ENCODE data around the gene PTGES.
"Not testable (repeated sequence)": the region's sequence is repeated elsewhere in the genome, so short reads cannot be mapped to it uniquely, and the experiment has no call there.

Gene PTGES

GRCh38 chr9:129769669-129770068 is 16.8 kb upstream of the PTGES start:
- no peak for DNase-seq

GRCh38 chr9:129768486-129768885 is 15.6 kb upstream of the PTGES start:
- DNase-seq, result no peak

DNA sequence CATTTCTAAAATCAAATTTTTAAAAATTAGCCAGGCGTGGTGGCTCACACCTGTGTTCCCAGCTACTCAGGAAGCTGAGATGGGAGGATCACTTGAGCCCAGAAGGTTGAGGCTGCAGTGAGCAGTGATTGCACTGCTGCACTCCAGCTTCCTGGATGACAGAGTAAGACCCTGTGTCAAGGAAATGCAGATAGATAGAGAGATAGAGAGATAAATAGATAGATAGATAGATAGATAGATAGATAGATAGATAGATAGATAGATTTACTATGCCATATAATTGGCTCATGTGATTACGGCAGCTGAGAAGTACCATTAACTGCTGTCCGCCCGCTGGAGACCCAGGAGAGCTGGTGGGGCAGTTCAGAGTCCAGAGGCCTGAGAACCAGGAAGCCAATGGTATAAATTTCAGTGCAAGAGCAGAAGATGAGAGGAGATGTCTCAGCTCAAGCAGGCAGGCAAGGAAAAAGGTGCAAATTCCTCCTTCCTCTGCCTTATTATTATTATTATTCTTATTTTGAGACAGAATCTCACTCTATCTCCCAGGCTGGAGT is 13.0 kb upstream of the PTGES start:
- no peak for DNase-seq

DNA sequence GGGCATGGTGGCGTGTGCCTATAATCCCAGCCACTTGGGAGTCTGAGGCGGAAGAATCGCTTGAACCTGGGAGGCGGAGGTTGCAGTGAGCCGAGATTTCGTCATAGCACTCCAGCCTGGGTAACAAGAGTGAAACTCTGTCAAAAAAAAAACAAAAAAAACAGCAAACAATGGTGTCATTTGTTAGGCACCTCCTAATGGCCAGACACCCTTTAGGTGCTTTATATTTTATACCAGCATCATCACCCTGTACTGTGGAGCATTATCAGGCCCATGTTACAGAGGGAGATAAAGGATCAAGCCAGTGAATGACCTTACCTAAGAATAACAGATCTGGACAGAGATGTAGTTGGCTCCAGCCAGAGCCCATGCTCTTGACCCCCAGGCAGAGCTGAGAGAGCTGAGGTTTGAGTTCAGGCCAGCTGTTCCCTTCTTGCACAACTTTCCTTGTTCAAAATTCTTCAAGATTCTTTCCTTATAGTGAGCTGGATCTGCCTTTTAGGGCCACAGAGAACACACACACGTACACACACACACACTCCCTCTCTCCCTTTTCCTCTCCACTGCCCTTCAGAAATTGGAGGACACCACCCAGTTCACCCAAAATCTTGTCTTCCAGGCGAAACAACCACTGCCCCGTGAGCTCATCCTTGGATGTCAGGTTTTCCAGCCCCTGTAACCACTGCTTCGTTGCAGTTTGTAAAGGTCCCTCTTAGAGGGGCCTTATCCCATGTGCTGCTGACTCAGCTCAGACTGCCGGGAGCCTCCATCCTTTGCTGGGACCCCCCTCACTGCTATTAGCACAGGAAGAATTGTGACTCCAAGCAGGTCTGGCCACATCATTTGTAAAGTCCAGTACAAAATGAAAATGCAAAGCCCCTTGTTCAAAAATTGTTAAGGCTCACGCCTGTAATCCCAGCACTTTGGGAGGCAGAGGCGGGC is 10.4 kb upstream of the PTGES start:
- DNase-seq, result no peak

- peak; percentile 31 for DNase-seq
Observed at GRCh38 chr9:129762370-129762984, 9.6 kb upstream of the PTGES start.

- no peak for DNase-seq
Observed at GRCh38 chr9:129761901-129762369, 9.1 kb upstream of the PTGES start.

- DNase-seq, result no peak
Observed at GRCh38 chr9:129761293-129761900, 8.6 kb upstream of the PTGES start.

GRCh38 chr9:129760784-129761183 is 7.9 kb upstream of the PTGES start:
- DNase-seq, result not testable (repeated sequence)

GRCh38 chr9:129759804-129760502 is 7.1 kb upstream of the PTGES start:
- no peak for DNase-seq

- no peak for DNase-seq
Observed at GRCh38 chr9:129759319-129759718, 6.5 kb upstream of the PTGES start.

DNA sequence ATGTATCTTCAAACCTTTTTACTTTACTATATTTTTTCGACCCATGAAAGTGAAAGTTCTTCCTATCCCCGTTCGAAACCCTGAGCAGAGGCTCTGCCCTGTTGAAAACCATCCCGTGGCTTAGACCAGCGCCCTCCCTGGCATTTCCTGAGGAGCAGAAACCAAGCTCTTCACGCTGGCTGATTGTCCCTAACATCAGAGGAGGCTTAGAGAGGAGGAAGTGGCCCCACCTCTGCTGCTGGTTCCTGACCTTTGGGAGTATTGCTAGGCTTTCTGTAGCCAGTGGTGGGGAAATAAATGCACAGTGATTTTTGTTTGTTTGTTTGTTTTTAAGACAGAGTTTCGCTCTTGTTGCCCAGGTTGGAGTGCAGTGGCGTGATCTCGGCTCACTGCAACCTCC is 4.2 kb upstream of the PTGES start:
- DNase-seq, result peak; percentile 61

- no peak for DNase-seq
Observed at GRCh38 chr9:129756191-129756590, 3.3 kb upstream of the PTGES start.

DNA sequence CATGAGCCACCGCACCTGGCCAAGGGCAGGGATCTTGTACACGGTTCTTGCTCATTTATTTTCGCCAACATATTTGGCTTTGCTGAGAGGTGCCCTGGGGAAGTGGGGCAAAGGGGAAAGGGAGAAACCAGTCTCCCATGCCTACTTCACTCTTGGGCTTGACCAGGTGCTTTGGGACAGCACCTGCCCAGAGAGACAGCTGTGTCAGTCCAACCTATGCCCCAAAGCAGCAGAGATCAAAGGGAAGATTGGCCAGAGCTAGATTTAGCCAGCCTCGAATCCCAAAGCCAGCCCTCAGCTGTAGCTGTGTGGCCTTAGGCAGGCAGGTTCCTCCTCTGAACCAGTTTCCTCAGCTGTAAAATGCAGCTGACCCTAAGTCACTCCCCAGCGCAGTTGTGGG is 2.3 kb upstream of the PTGES start:
- no peak for DNase-seq

GRCh38 chr9:129751841-129752801 is 721 bp downstream of the PTGES start:
- DNase-seq, result no peak

- no peak for DNase-seq
Observed at GRCh38 chr9:129750013-129750638, 2.7 kb downstream of the PTGES start.

GRCh38 chr9:129749575-129749974 is 3.3 kb downstream of the PTGES start:
- DNase-seq, result no peak

DNA sequence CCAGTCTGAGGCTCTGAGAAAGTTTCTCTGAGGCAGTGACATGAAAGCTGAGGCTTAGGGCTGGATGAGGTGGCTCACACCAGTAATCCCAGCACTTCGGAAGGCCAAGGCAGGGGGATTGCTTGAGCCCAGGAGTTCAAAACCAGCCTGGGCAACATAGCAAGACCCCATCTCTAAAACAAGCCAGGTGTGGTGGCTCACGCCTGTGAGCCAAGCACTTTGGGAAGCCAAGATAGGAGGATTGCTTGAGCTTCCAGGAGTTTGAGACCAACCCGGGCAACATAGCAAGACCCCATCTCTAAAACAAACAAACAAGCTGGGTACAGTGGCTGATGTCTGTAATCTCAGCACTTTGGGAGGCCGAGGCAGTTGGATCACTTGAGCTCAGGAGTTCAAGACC is 3.8 kb downstream of the PTGES start:
- not testable (repeated sequence) for DNase-seq

DNA sequence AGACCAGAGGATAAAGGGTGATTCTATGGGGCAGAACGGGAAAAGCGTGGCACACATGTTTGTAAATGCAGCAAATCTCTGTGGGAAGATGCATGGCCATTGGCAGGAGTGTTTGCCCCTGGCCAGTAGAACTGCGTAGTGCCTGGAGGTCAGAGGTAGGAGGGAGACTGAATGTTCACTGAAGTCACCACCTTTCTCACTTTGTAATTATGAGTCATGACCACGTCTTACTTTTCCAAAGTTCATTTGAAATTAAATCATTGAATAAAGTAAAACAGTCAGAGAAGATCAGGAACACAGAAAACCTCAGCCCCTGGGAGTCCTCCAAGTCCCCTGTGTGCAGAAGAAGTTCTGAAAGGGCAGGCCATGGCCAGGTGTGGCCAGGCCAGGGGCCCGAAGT is 4.6 kb downstream of the PTGES start:
- DNase-seq, result no peak

- no peak for DNase-seq
Observed at GRCh38 chr9:129746092-129746777, 6.6 kb downstream of the PTGES start.

DNA sequence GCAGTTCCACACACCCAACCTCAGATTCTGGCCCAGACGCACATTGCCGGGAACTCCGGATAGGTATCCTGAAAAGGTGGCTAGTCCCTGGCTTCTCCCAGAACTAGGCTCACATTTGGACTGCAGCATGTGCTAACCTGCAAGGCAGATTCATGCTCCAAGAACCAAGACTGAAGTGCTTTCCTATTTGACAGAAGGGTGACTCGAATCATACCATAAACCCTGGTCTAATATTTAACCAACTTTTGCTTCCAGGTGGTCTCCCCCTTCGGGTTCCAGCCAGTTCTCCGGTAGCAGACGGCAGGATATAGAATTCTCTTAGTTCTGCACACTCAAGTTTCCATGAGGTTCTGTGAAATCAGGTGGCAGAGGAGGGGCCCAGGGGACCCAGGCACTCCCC is 7.6 kb downstream of the PTGES start:
- DNase-seq, result no peak

Measured in RPMI8226 (cell line).